Thyroid gland (tissue), 4 donors: ENCODE measurements around the gene COX7B2. TPM values are rescaled to one million over a fixed set of nuclear protein-coding genes. Genes with fewer than 3 reads are reported as not detected.
A peak's percentile ranks its signal among the peaks of the same experiment; 100 is the strongest.

ENCODE experiments used
- DNase-seq, 2 donors: peaks; one replicate each; pipeline ENCODE4 v3.0.0-alpha.2; 2019
- H3K27ac ChIP-seq, 3 donors: fragments of 200-600 bp; sonication (generic); 1 replicate in 2 of 3; 2 replicates in 1 of 3; pipeline ENCODE4 v1.5.1; 2016 to 2019; ENCODE audit warnings: mild to moderate bottlenecking in 1 of 3, moderate library complexity in 1 of 3
- H3K27me3 ChIP-seq: fragments of 200-600 bp; sonication (generic); one replicate; pipeline ENCODE4 v1.5.1; 2019
- H3K36me3 ChIP-seq, 2 donors: fragments of 200-600 bp; sonication (generic); one replicate each; pipeline ENCODE4 v1.5.1; 2016 to 2019
- H3K4me1 ChIP-seq, 2 donors: fragments of 200-600 bp; sonication (generic); one replicate each; pipeline ENCODE4 v1.5.1; 2017 to 2019
- H3K4me3 ChIP-seq, 3 donors: fragments of 200-600 bp; sonication (generic); replicated peaks in 1 of 3; 1 replicate in 2 of 3; 2 replicates in 1 of 3; pipeline ENCODE4 v1.5.1; 2016; ENCODE audit warnings: mild to moderate bottlenecking in 1 of 3
- H3K9me3 ChIP-seq: fragments of 200-600 bp; sonication (generic); one replicate; pipeline ENCODE4 v1.5.1; 2017
- POLR2A ChIP-seq, 2 donors: fragments of 450-650 bp; IDR thresholded peaks; one replicate each; pipeline ENCODE4 v1.6.1; 2017; ENCODE audit warnings: antibody characterized with exemption in 2 of 2, mild to moderate bottlenecking in 2 of 2, moderate library complexity in 1 of 2
- WGBS, 2 donors: methylation state at CpG; one replicate each; pipeline ENCODE4 v1.1.5; 2017; 5-methylcytosine and 5-hydroxymethylcytosine counted together
- intact Hi-C: fragments of 100-400 bp; cut with DNase I; formaldehyde crosslinking; loops from one replicate; pipeline ENCODE4 v1.15.1; 2023
- total RNA-seq, 4 donors: library from RNA; depleted of rRNA; stranded (reverse); fragments of >200 nt; gene quantifications; one replicate each; pipeline ENCODE4 v1.2.3, GENCODE V29; 2016
- TF ChIP-seq, protein P1 (sequence below), 6 experiments: fragments of 200-600 bp in 3 of 6; fragments of 450-650 bp in 3 of 6; sonication (generic) in 3 of 6; IDR thresholded peaks; one replicate each; pipeline ENCODE4 v1.5.1; 2016 to 2019; ENCODE audit warnings: antibody characterized with exemption in 6 of 6, mild to moderate bottlenecking in 2 of 6, inconsistent platforms in 1 of 6, moderate library complexity in 1 of 6

Gene COX7B2
- total RNA-seq, 4 donors from 2014 or later: not detected

DNA sequence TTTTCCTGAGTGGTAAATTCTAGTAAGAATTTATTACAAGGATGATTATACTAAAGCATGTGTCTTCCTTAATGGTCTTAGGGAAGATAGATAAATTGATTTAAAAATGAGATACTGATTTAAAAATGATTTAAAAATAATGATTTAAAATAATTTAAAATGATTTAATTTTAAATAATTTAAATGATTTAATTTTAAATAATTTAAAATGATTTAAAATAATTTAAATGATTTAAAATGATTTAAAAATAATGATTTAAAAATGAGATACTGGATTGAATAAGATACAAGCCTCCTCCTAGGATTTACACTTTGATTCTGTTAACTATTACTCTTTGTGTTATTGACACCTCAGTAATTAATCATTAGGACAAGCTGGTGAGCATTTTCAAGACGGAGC, 59.0 kb downstream of the COX7B2 start:
- WGBS, 2 donors: 89 to 91% methylated on average over 1 of the region's 1 CpG
- TF ChIP-seq, protein P1, sequence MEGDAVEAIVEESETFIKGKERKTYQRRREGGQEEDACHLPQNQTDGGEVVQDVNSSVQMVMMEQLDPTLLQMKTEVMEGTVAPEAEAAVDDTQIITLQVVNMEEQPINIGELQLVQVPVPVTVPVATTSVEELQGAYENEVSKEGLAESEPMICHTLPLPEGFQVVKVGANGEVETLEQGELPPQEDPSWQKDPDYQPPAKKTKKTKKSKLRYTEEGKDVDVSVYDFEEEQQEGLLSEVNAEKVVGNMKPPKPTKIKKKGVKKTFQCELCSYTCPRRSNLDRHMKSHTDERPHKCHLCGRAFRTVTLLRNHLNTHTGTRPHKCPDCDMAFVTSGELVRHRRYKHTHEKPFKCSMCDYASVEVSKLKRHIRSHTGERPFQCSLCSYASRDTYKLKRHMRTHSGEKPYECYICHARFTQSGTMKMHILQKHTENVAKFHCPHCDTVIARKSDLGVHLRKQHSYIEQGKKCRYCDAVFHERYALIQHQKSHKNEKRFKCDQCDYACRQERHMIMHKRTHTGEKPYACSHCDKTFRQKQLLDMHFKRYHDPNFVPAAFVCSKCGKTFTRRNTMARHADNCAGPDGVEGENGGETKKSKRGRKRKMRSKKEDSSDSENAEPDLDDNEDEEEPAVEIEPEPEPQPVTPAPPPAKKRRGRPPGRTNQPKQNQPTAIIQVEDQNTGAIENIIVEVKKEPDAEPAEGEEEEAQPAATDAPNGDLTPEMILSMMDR (IDR thresholded peaks at IDR 0.05): no peak
- TF ChIP-seq POLR2A (IDR thresholded peaks at IDR 0.05): no peak
- Histone ChIP-seq H3K4me1 (no peaks in the 10 kb centered on the region), H3K27ac (no peak overlapping the region), H3K4me3 (no peak overlapping the region), H3K27me3 (no peaks in the 10 kb centered on the region), H3K9me3 (no peaks in the 10 kb centered on the region), H3K36me3 (no peaks in the 10 kb centered on the region)
- DNase-seq: no peak
- intact Hi-C loops: no loop called here

DNA sequence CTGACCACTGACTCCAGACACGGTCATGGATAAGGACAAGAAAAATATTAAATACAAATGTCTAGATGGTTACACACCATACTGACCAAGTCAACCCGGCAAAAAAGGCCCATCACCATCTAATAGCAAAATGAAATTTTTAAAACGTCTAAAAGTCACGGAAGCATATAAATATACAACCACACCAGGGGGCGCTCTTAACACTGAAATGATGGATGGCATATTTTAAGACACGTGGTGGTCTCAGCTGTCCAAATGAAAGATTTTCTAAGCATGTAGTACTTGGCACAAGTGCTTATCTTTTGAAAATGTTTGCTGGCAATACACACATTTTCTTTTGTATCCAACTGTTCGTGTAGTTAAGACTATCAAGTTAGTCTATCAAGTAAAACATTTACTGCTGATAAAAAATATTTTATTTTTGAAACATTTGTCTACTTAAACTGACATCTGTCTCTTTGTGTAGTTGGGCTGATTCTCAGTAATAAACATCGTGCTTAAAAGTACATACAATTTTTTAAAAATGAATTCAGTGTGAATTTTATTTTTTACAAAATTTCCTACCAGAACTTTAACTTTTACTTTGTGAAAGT, 64.6 kb downstream of the COX7B2 start:
- Histone ChIP-seq H3K27me3 (no peaks in the 10 kb centered on the region), H3K4me3 (no peak overlapping the region), H3K4me1 (no peaks in the 10 kb centered on the region), H3K36me3 (no peaks in the 10 kb centered on the region), H3K27ac (no peak overlapping the region), H3K9me3 (no peaks in the 10 kb centered on the region)
- WGBS, 2 donors: 8 to 9% methylated on average over 8 of the region's 8 CpGs
- peak; percentile 45 to 57 for DNase-seq
- intact Hi-C loops: loop anchor here (10.0 kb wide), 2 partner anchors 190 to 540 kb away; partner anchors contain the start of gene GABRB1
- TF ChIP-seq, protein P1 (IDR thresholded peaks at IDR 0.05): peak; percentile 17 to 73 (median 50)
- TF ChIP-seq POLR2A (IDR thresholded peaks at IDR 0.05): no peak

DNA sequence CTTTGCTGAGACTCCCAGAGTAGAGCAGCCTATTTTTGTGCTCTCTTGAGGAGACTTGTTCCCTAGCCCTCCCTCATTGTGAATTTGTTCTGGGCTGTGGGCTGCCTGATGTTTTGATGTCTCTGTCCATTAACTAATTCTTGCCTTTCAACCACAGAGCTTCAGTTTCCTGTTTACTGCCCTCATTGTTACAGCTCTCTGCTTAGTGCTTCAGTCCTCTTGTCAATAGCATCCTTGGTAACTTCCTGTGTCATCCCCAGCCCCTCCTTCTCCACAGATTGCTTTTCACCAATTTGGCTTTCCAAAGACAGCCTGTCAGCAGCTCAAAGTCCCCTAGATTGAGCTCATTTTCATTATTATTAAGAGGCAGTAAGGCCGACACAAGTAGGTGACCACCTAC, 69.9 kb downstream of the COX7B2 start:
- intact Hi-C loops: no loop called here
- TF ChIP-seq POLR2A (IDR thresholded peaks at IDR 0.05): no peak
- TF ChIP-seq, protein P1 (IDR thresholded peaks at IDR 0.05): no peak
- no peak for DNase-seq
- Histone ChIP-seq H3K36me3 (no peaks in the 10 kb centered on the region), H3K27me3 (no peaks in the 10 kb centered on the region), H3K4me3 (no peak overlapping the region), H3K27ac (no peak overlapping the region), H3K4me1 (no peaks in the 10 kb centered on the region), H3K9me3 (no peaks in the 10 kb centered on the region)
- WGBS, 2 donors: 50% methylated on average over 1 of the region's 1 CpG

DNA sequence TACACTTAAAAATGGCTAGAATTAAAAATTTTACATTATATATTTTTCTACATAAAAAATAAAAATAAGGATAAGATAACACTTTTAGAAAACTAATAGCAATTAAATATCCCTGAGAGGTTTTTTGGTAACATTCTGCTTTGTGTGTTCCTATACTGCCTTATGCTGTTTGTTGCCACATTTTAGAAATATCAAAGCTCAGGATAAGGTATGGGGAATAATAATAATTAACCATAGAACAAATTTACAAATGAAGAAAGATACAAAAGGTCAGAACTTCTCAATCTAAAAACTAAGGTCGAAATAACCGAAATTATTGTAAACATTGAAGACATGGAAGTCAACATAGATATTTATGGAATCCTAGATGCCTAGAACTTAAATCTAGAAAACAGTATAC, 71.4 kb downstream of the COX7B2 start:
- intact Hi-C loops: no loop called here
- H3K4me3 ChIP-seq: no peak overlapping the region
- TF ChIP-seq POLR2A (IDR thresholded peaks at IDR 0.05): no peak
- TF ChIP-seq, protein P1 (IDR thresholded peaks at IDR 0.05): no peak
- H3K27me3 ChIP-seq: no peaks in the 10 kb centered on the region
- no peak for DNase-seq
- WGBS, 2 donors: 89 to 94% methylated on average over 2 of the region's 2 CpGs
- no peak overlapping the region for H3K27ac ChIP-seq
- no peaks in the 10 kb centered on the region for H3K36me3 ChIP-seq
- H3K4me1 ChIP-seq: no peaks in the 10 kb centered on the region
- H3K9me3 ChIP-seq: no peaks in the 10 kb centered on the region

DNA sequence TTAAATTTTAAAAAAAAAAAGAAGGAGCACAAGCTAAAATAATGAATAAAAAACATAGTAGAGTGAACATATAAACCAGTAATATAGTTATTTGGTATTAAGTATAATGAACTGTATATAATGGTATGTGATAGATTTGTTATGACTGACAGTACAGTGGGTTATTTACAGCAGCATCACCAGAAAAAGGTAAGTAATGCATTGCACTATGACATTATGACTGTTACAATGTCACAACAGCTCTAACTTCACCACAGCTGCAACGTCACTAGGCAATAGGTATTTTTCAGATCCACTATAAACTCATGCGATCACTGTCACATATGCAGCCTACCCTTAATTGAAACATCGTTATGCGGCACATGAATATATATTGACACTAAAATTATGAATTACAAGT, 72.5 kb downstream of the COX7B2 start:
- H3K27me3 ChIP-seq: no peaks in the 10 kb centered on the region
- no peaks in the 10 kb centered on the region for H3K9me3 ChIP-seq
- 93 to 96% methylated on average over 4 of the region's 4 CpGs for WGBS, 2 donors
- no peak for DNase-seq
- intact Hi-C loops: no loop called here
- TF ChIP-seq POLR2A (IDR thresholded peaks at IDR 0.05): no peak
- TF ChIP-seq, protein P1 (IDR thresholded peaks at IDR 0.05): no peak
- H3K36me3 ChIP-seq: no peaks in the 10 kb centered on the region
- no peak overlapping the region for H3K4me3 ChIP-seq
- H3K4me1 ChIP-seq: no peaks in the 10 kb centered on the region
- no peak overlapping the region for H3K27ac ChIP-seq
